Muscle layer of duodenum (tissue), 2 donors: ENCODE measurements around the gene PARVG.
A peak's percentile ranks its signal among the peaks of the same experiment; 100 is the strongest.

Experiments
- H3K27ac ChIP-seq: one replicate; pipeline ENCODE4 v1.7.0; 2013; ENCODE audit warnings: mild to moderate bottlenecking, low read length
- H3K27me3 ChIP-seq: one replicate; pipeline ENCODE4 v1.7.0; 2013; ENCODE audit warnings: low read depth, mild to moderate bottlenecking, control low read depth, low read length
- H3K36me3 ChIP-seq, 2 donors: one replicate each; pipeline ENCODE4 v1.7.0; 2013; ENCODE audit warnings: low read length in 2 of 2, control low read depth in 1 of 2, mild to moderate bottlenecking in 1 of 2; ENCODE audit not compliant: insufficient read depth in 2 of 2, control insufficient read depth in 1 of 2
- H3K4me1 ChIP-seq, 2 donors: one replicate each; pipeline ENCODE4 v1.7.0; 2013; ENCODE audit warnings: low read length in 2 of 2, mild to moderate bottlenecking in 2 of 2, control low read depth in 1 of 2, moderate library complexity in 1 of 2; ENCODE audit not compliant: insufficient read depth in 2 of 2, control insufficient read depth in 1 of 2
- H3K4me3 ChIP-seq, 2 donors: one replicate each; pipeline ENCODE4 v1.7.0; 2013; ENCODE audit warnings: low read length in 2 of 2, low read depth in 1 of 2, mild to moderate bottlenecking in 1 of 2
- H3K9me3 ChIP-seq, 2 donors: one replicate each; pipeline ENCODE4 v1.7.0; 2013; ENCODE audit warnings: low read length in 2 of 2, control low read depth in 1 of 2, mild to moderate bottlenecking in 1 of 2; ENCODE audit not compliant: control insufficient read depth in 1 of 2
- donor health status: healthy.

The PARVG gene

GRCh38 chr22:44180706-44181032 lies at the start of gene PARVG:
TSS of gene PARVG (plus strand) at chr22:44180925. CDS start at chr22:44183330, 2,405 bp downstream.
- Histone ChIP-seq H3K9me3 (no peaks in the 10 kb centered on the region), H3K4me1 (no peaks in the 10 kb centered on the region), H3K4me3 (peak within 1 kb of the TSS; percentile 42 to 48), H3K27ac (peak within 1 kb of the TSS; percentile 45), H3K36me3 (no peaks in the 10 kb centered on the region), H3K27me3 (no peaks in the 10 kb centered on the region)

- Histone ChIP-seq H3K9me3 (peaks cover 5 to 8% of the 10 kb centered on the region in 2 donors), H3K36me3 (peaks cover 11% of the 10 kb centered on the region in 2 donors), H3K27me3 (no peaks in the 10 kb centered on the region), H3K27ac (no peak overlapping the region), H3K4me3 (no peak overlapping the region), H3K4me1 (no peaks in the 10 kb centered on the region)
Measured at GRCh38 chr22:44131412-44131811, 49.3 kb upstream of the PARVG start.

- peaks cover 13 to 19% of the 10 kb centered on the region in 2 donors for H3K36me3 ChIP-seq
- no peak overlapping the region for H3K27ac ChIP-seq
- H3K4me1 ChIP-seq: no peaks in the 10 kb centered on the region
- H3K9me3 ChIP-seq: peaks cover 0 to 7% of the 10 kb centered on the region in 2 donors
- no peaks in the 10 kb centered on the region for H3K27me3 ChIP-seq
- no peak overlapping the region for H3K4me3 ChIP-seq
Measured at GRCh38 chr22:44131989-44132685, 48.6 kb upstream of the PARVG start.

GRCh38 chr22:44132724-44133123 lies 48.0 kb upstream of the PARVG start:
- Histone ChIP-seq H3K27ac (no peak overlapping the region), H3K36me3 (peaks cover 19 to 23% of the 10 kb centered on the region in 2 donors)

GRCh38 chr22:44133161-44133560 lies 47.6 kb upstream of the PARVG start:
- no peaks in the 10 kb centered on the region for H3K4me1 ChIP-seq

More at GRCh38 chr22:44132724-44133123, 48.0 kb upstream of the PARVG start:
- Histone ChIP-seq H3K4me1 (no peaks in the 10 kb centered on the region), H3K27me3 (no peaks in the 10 kb centered on the region), H3K4me3 (no peak overlapping the region), H3K9me3 (peaks cover 0 to 12% of the 10 kb centered on the region in 2 donors)

GRCh38 chr22:44133901-44134571 lies 46.7 kb upstream of the PARVG start:
- Histone ChIP-seq H3K4me1 (no peaks in the 10 kb centered on the region), H3K36me3 (peaks cover 26% of the 10 kb centered on the region in 2 donors), H3K27ac (no peak overlapping the region), H3K4me3 (no peak overlapping the region), H3K9me3 (peaks cover 0 to 13% of the 10 kb centered on the region in 2 donors), H3K27me3 (no peaks in the 10 kb centered on the region)

More at GRCh38 chr22:44133161-44133560, 47.6 kb upstream of the PARVG start:
- Histone ChIP-seq H3K4me3 (no peak overlapping the region), H3K27me3 (no peaks in the 10 kb centered on the region), H3K27ac (no peak overlapping the region), H3K9me3 (peaks cover 0 to 13% of the 10 kb centered on the region in 2 donors), H3K36me3 (peaks cover 23 to 26% of the 10 kb centered on the region in 2 donors)

DNA sequence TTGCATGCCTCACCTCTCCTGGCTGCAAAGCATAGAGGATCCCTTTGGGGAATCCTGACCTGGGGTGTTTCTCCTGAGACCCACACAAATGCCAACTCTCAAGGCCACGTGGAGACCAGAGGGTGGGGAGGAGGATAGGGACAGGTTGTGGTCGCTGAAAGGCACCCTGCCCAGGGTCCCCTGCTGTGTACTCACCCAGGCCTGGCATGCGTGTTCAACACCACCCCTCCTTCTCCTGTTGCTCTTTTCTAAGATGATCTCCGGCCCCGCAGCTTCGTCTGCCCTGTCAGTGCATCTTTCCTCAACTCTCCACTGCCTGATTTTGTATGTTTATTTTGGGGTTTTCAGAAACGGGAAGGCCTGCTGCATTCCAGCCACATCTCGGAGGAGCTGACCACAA lies 44.6 kb upstream of the PARVG start:
- Histone ChIP-seq H3K4me3 (no peak overlapping the region), H3K9me3 (peaks cover 0 to 13% of the 10 kb centered on the region in 2 donors), H3K4me1 (peaks cover 0 to 6% of the 10 kb centered on the region in 2 donors), H3K27ac (no peak overlapping the region), H3K36me3 (peaks cover 26% of the 10 kb centered on the region in 2 donors), H3K27me3 (no peaks in the 10 kb centered on the region)

- H3K27ac ChIP-seq: no peak overlapping the region
- H3K27me3 ChIP-seq: no peaks in the 10 kb centered on the region
- H3K36me3 ChIP-seq: peaks cover 26% of the 10 kb centered on the region in 2 donors
- H3K9me3 ChIP-seq: peaks cover 0 to 13% of the 10 kb centered on the region in 2 donors
- H3K4me3 ChIP-seq: no peak overlapping the region
- H3K4me1 ChIP-seq: peaks cover 0 to 6% of the 10 kb centered on the region in 2 donors
Measured at GRCh38 chr22:44136786-44137185, 43.9 kb upstream of the PARVG start.

DNA sequence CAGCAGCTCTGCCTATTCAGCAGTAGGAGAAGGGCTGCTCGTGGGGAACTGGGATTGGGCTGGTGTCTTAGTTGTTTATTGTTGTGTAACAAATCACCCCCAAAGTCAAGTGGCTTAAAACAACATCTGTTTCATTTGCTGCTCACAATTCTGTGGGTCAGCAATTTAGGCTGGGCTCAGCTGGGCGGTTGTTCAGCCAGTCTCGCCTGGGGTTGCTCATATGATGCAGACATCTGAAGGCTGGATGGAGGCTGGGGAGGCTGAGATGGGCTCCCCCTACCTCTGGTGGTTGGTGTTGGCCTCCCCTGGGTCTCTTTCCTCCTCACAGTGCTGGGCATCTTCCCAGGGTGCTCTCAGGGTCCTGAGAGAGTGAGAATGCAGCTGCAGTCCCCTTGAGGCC lies 43.3 kb upstream of the PARVG start:
- Histone ChIP-seq H3K4me3 (no peak overlapping the region), H3K36me3 (peaks cover 26% of the 10 kb centered on the region in 2 donors), H3K27me3 (no peaks in the 10 kb centered on the region)

DNA sequence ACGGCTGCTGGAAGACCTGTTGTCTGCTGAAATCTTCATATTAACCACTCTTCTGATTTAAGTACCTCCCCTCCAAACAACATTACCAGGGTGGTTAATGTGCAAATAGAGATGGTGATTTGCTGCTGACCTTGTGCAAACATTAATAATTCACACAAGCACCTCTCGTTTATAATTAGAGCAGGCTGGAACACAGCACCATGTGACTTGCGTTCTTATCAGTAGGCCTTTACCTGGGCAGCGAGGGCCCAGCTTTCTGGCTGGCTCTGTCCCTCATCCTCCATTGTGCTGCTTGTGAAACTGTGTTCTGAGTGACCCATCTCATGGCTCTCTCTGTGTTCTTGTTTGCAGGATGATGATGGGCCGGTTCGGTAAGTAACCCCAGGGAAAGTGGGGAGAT lies 41.0 kb upstream of the PARVG start:
- Histone ChIP-seq H3K4me3 (no peak overlapping the region), H3K27me3 (no peaks in the 10 kb centered on the region), H3K27ac (no peak overlapping the region), H3K9me3 (peaks cover 0 to 13% of the 10 kb centered on the region in 2 donors), H3K4me1 (peaks cover 0 to 19% of the 10 kb centered on the region in 2 donors), H3K36me3 (peaks cover 19 to 26% of the 10 kb centered on the region in 2 donors)

More for the DNA sequence above, 43.3 kb upstream of the PARVG start:
- H3K27ac ChIP-seq: no peak overlapping the region
- peaks cover 0 to 6% of the 10 kb centered on the region in 2 donors for H3K4me1 ChIP-seq
- H3K9me3 ChIP-seq: peaks cover 0 to 13% of the 10 kb centered on the region in 2 donors

- Histone ChIP-seq H3K36me3 (peaks cover 4 to 9% of the 10 kb centered on the region in 2 donors), H3K9me3 (peaks cover 0 to 3% of the 10 kb centered on the region in 2 donors), H3K27ac (peak overlapping the region; percentile 54)
Measured at GRCh38 chr22:44142421-44143104, 38.2 kb upstream of the PARVG start.

More at GRCh38 chr22:44142421-44143104, 38.2 kb upstream of the PARVG start:
- H3K27me3 ChIP-seq: no peaks in the 10 kb centered on the region
- no peak overlapping the region for H3K4me3 ChIP-seq
- peaks cover 0 to 32% of the 10 kb centered on the region in 2 donors for H3K4me1 ChIP-seq
